HepG2 (cell line): ENCODE results near the gene VEGFC. TPM values are rescaled to one million over a fixed set of nuclear protein-coding genes. Genes with fewer than 3 reads are reported as not detected.

ENCODE experiments used
- ATAC-seq: fragments of 200-7000 bp; cut with Tn5 transposase; 3 replicates; pipeline ENCODE4 v1.9.1; 2020; ENCODE audit warnings: mild to moderate bottlenecking, moderate library complexity
- BruUV-seq: library from RNA; stranded (reverse); fragments of 400-500 nt; replicated peaks from 2 replicates; lab custom pipeline; 2021; lab: Mats Ljungman, UMichigan
- CTCF ChIA-PET: fragments of 300-600 bp; formaldehyde crosslinking; extraction: SDS; loops from one replicate; lab custom pipeline; 2021; ENCODE audit warnings: low total read pairs, inconsistent platforms, low intra/inter-chr PET ratio; lab: Yijun Ruan, JAX
- POLR2A ChIA-PET: fragments of 350-600 bp; sonication (Branson Sonifier 250); formaldehyde crosslinking; loops from one replicate; lab custom pipeline; 2020; ENCODE audit warnings: antibody characterized with exemption, inconsistent platforms; lab: Yijun Ruan, JAX
- DNase-seq: peaks from one replicate; pipeline ENCODE4 v3.0.0-alpha.2; 2015; ENCODE audit warnings: low spot score
- FAIRE-seq: peaks from 3 replicates; lab custom pipeline; 2011; peaks lifted over from hg19 to GRCh38; lab: Jason Lieb, UNC
- H2AFZ ChIP-seq: one replicate; pipeline ENCODE4 v1.6.1; 2011; ENCODE audit warnings: low read length, inconsistent platforms
- H3K27ac ChIP-seq: fragments of 300-600 bp; 3 replicates; pipeline ENCODE4 v1.8.0; 2011; ENCODE audit warnings: mixed run types, mild to moderate bottlenecking, mixed read lengths, low read length, inconsistent platforms; ENCODE audit not compliant: insufficient read depth; ENCODE audit errors: extremely low read length
- H3K27me3 ChIP-seq, 2 experiments: fragments of 200-600 bp in 1 of 2; 2 replicates in 1 of 2; 3 replicates in 1 of 2; pipeline versions ENCODE4 v1.6.0 to v1.8.0; 2011; ENCODE audit warnings: low read length in 2 of 2, mild to moderate bottlenecking in 2 of 2, moderate library complexity in 2 of 2, inconsistent platforms in 1 of 2; ENCODE audit not compliant: insufficient read depth in 2 of 2, control insufficient read depth in 1 of 2
- H3K36me3 ChIP-seq, 2 experiments: fragments of 200-600 bp in 1 of 2; replicated peaks in 1 of 2; 2 replicates in 1 of 2; 3 replicates in 1 of 2; pipeline versions ENCODE4 v1.5.1 to v1.8.0; 2011; ENCODE audit warnings: low read length in 2 of 2, inconsistent platforms in 1 of 2; ENCODE audit not compliant: insufficient read depth in 2 of 2, control insufficient read depth in 1 of 2
- H3K4me1 ChIP-seq: 2 replicates; pipeline ENCODE4 v1.5.1; 2012; ENCODE audit warnings: low read length, inconsistent platforms; ENCODE audit not compliant: insufficient read depth
- H3K4me2 ChIP-seq: 2 replicates; pipeline ENCODE4 v1.6.0; 2011; ENCODE audit warnings: low read depth, low read length, inconsistent platforms
- H3K4me3 ChIP-seq, 3 experiments: fragments of 200-600 bp in 1 of 3; sonication (generic), shearing (Covaris generic) in 1 of 3; replicated peaks in 1 of 3; 2 replicates each; pipeline ENCODE4 v1.5.1; 2011 to 2016; ENCODE audit warnings: low read length in 3 of 3, inconsistent platforms in 2 of 3, low read depth in 2 of 3, mild to moderate bottlenecking in 2 of 3, control low read depth in 1 of 3, mixed read lengths in 1 of 3; ENCODE audit not compliant: insufficient read depth in 1 of 3
- H3K79me2 ChIP-seq: one replicate; pipeline ENCODE4 v1.6.1; 2011; ENCODE audit warnings: low read length, inconsistent platforms; ENCODE audit not compliant: insufficient read depth
- H3K9ac ChIP-seq: 2 replicates; pipeline ENCODE4 v1.6.0; 2011; ENCODE audit warnings: mild to moderate bottlenecking, low read depth, low read length, inconsistent platforms; ENCODE audit not compliant: insufficient read depth
- H3K9me3 ChIP-seq: 2 replicates; pipeline ENCODE4 v1.5.1; 2012; ENCODE audit warnings: mild to moderate bottlenecking, low read length
- H4K20me1 ChIP-seq: 2 replicates; pipeline ENCODE4 v1.6.0; 2011; ENCODE audit warnings: inconsistent platforms, mild to moderate bottlenecking, low read length, moderate library complexity; ENCODE audit not compliant: insufficient read depth
- EHMT2 ChIP-seq: fragments of 200-600 bp; sonication (generic); IDR thresholded peaks from 2 replicates; pipeline ENCODE4 v1.7.0; 2017; ENCODE audit warnings: antibody characterized with exemption, low read depth, low read length, borderline replicate concordance
- FOXK1 ChIP-seq: sonication (generic); formaldehyde crosslinking; IDR thresholded peaks from 2 replicates; pipeline ENCODE4 v1.4.0; 2020; ENCODE audit warnings: low read depth, missing genetic modification reagents, borderline replicate concordance
- PAF1 ChIP-seq: IDR thresholded peaks from 2 replicates; pipeline ENCODE4 v1.6.1; 2016; ENCODE audit warnings: missing genetic modification reagents, missing compliant biosample characterization
- PAWR ChIP-seq: sonication (generic); formaldehyde crosslinking; IDR thresholded peaks from 2 replicates; pipeline ENCODE4 v1.4.0; 2020; ENCODE audit warnings: missing genetic modification reagents, mild to moderate bottlenecking, borderline replicate concordance
- PTBP1 ChIP-seq: fragments of 200-400 bp; formaldehyde crosslinking; IDR thresholded peaks from 2 replicates; pipeline ENCODE4 v1.6.1; 2018; ENCODE audit warnings: low read length, low read depth; ENCODE audit not compliant: poor library complexity, severe bottlenecking
- SMAD1 ChIP-seq: sonication (generic); formaldehyde crosslinking; IDR thresholded peaks from 2 replicates; pipeline ENCODE4 v1.4.0; 2020; ENCODE audit warnings: missing genetic modification reagents, low read depth, mild to moderate bottlenecking, borderline replicate concordance
- ZNF446 ChIP-seq: sonication (generic); formaldehyde crosslinking; IDR thresholded peaks from 2 replicates; pipeline ENCODE4 v1.5.0; 2020; ENCODE audit warnings: mild to moderate bottlenecking, missing genetic modification reagents
- ZNF451 ChIP-seq: sonication (generic); formaldehyde crosslinking; IDR thresholded peaks from 2 replicates; pipeline ENCODE4 v1.5.0; 2020; ENCODE audit warnings: mild to moderate bottlenecking, missing genetic modification reagents
- ZNF558 ChIP-seq: sonication (generic); formaldehyde crosslinking; IDR thresholded peaks from 2 replicates; pipeline ENCODE4 v1.9.0; 2022; ENCODE audit warnings: mild to moderate bottlenecking, missing genetic modification reagents, borderline replicate concordance
- ZNF781 ChIP-seq: sonication (generic); formaldehyde crosslinking; IDR thresholded peaks from 2 replicates; pipeline ENCODE4 v1.5.1; 2020; ENCODE audit warnings: borderline replicate concordance, mild to moderate bottlenecking, missing genetic modification reagents; ENCODE audit errors: not compliant biosample characterization
- WGBS: methylation state at CpG from one replicate; pipeline ENCODE4 v1.1.6; 2017; ENCODE audit warnings: low lambda C conversion rate; 5-methylcytosine and 5-hydroxymethylcytosine counted together
- in situ Hi-C: cut with HindIII; loops from 2 replicates; pipeline ENCODE4 v1.10.0; 2017; ENCODE audit warnings: low pct_unique_long_range_greater_than_20kb; ENCODE audit not compliant: extremely low pct_ligation_motif_present
- intact Hi-C: fragments of 100-400 bp; cut with micrococcal nuclease; formaldehyde crosslinking; loops from one replicate; pipeline ENCODE4 v1.10.0; 2022; ENCODE audit not compliant: unreplicated experiment
- polyA plus RNA-seq, 8 experiments: library from polyadenylated mRNA; depleted of rRNA in 3 of 8; stranded (reverse) in 7 of 8; unstranded in 1 of 8; fragments of >200 nt; fragmentation: Illumina TruSeq in 4 of 8; extraction: Trizol in 4 of 8; gene quantifications; 2 replicates each; pipeline versions ENCODE4 v1.2.1 to v1.2.3, GENCODE V29; 2011 to 2016; ENCODE audit warnings: low read depth in 4 of 8, missing spikeins in 1 of 8, mixed read lengths in 1 of 8; ENCODE audit not compliant: insufficient read depth in 1 of 8
- total RNA-seq, 5 experiments: library from RNA; depleted of rRNA; stranded (reverse); fragments of >200 nt; fragmentation: Illumina TruSeq; extraction: Trizol; gene quantifications; 2 replicates each; pipeline ENCODE4 v1.2.3, GENCODE V29; 2016; ENCODE audit warnings: low read depth in 1 of 5

VEGFC gene
- total and polyA plus RNA-seq, 2 of the 13 experiments (the other 11 are each of a cell fraction or from before 2014, with no cell fraction given), result not detected

- no TSS peak for BruUV-seq
- H3K9ac ChIP-seq, result no peak overlapping the region
- H3K79me2 ChIP-seq, result no peaks in the 10 kb centered on the region
- ChIA-PET POLR2A (no interaction called here), CTCF (no interaction called here)
- no peaks in the 10 kb centered on the region for H3K27me3 ChIP-seq
- no peaks in the 10 kb centered on the region for H3K9me3 ChIP-seq
- DNase-seq, result no peak
- TF ChIP-seq EHMT2, result no peak
- no peak for TF ChIP-seq SMAD1
- TF ChIP-seq ZNF558 (CRISPR knock-in tag), result no peak
- TF ChIP-seq ZNF781, result no peak
- TF ChIP-seq, all 625 proteins: peak for 0
- Histone ChIP-seq H3K27ac (no peak overlapping the region), H4K20me1 (no peaks in the 10 kb centered on the region; the same call in 1 of the 2 replicates), H3K4me2 (no peak overlapping the region), H3K4me3 (no peak overlapping the region), H3K4me1 (no peaks in the 10 kb centered on the region), H3K36me3 (no peaks in the 10 kb centered on the region), H2AFZ (no peak overlapping the region)
- ATAC-seq (no peak), FAIRE-seq (no peak)
- in situ Hi-C loops, result no loop called here
- 10% methylated on average over 3 of the region's 3 CpGs for WGBS
- intact Hi-C loops, result no loop called here
These were observed 63.2 kb downstream of the VEGFC start for GRCh38 chr4:176729489-176729888.

- Histone ChIP-seq H3K79me2 (no peaks in the 10 kb centered on the region), H3K4me2 (no peak overlapping the region), H3K27ac (no peak overlapping the region), H3K36me3 (no peaks in the 10 kb centered on the region), H3K27me3 (no peaks in the 10 kb centered on the region; a peak in 1 of 5 replicates), H2AFZ (no peak overlapping the region), H3K4me1 (no peaks in the 10 kb centered on the region), H3K9ac (no peak overlapping the region), H4K20me1 (no peaks in the 10 kb centered on the region; the same call in 1 of the 2 replicates), H3K4me3 (no peak overlapping the region), H3K9me3 (no peaks in the 10 kb centered on the region)
- in situ Hi-C loops, result no loop called here
- no peak for TF ChIP-seq ZNF446 (CRISPR knock-in tag)
- no peak for TF ChIP-seq ZNF451 (CRISPR knock-in tag)
- TF ChIP-seq PTBP1, result no peak
- no peak for TF ChIP-seq FOXK1 (CRISPR knock-in tag)
- no peak for TF ChIP-seq PAF1 (CRISPR knock-in tag)
- no peak for TF ChIP-seq PAWR (CRISPR knock-in tag)
- ChIA-PET POLR2A (no interaction called here), CTCF (no interaction called here)
- FAIRE-seq (no peak), ATAC-seq (no peak), DNase-seq (no peak)
- BruUV-seq, result no TSS peak
- intact Hi-C loops, result no loop called here
- WGBS, result 7% methylated on average over 8 of the region's 8 CpGs
These were observed 65.9 kb downstream of the VEGFC start for GRCh38 chr4:176726803-176727202.
